Gastroesophageal sphincter (tissue), 3 donors: ENCODE data around the gene MYO18A.
A peak's percentile ranks its signal among the peaks of the same experiment; 100 is the strongest.

Experiments used
- EP300 ChIP-seq: sonication (generic); formaldehyde crosslinking; IDR thresholded peaks from one replicate; pipeline ENCODE4 v1.6.1; 2017; ENCODE audit warnings: antibody characterized with exemption, mild to moderate bottlenecking
- POLR2A ChIP-seq, 2 donors: fragments of 450-650 bp; IDR thresholded peaks; one replicate each; pipeline ENCODE4 v1.6.1; 2017; ENCODE audit warnings: antibody characterized with exemption in 2 of 2, mild to moderate bottlenecking in 2 of 2, moderate library complexity in 1 of 2
- POLR2AphosphoS5 ChIP-seq: sonication (generic); formaldehyde crosslinking; IDR thresholded peaks from one replicate; pipeline ENCODE4 v1.6.1; 2017; ENCODE audit warnings: antibody characterized with exemption
- TF ChIP-seq, protein P1 (sequence below), 4 experiments: fragments of 200-600 bp in 2 of 4; fragments of 450-650 bp in 2 of 4; sonication (generic) in 1 of 4; IDR thresholded peaks; one replicate each; pipeline ENCODE4 v1.5.1; 2017 to 2019; ENCODE audit warnings: antibody characterized with exemption in 4 of 4, mild to moderate bottlenecking in 2 of 4, moderate library complexity in 2 of 4

DNA sequence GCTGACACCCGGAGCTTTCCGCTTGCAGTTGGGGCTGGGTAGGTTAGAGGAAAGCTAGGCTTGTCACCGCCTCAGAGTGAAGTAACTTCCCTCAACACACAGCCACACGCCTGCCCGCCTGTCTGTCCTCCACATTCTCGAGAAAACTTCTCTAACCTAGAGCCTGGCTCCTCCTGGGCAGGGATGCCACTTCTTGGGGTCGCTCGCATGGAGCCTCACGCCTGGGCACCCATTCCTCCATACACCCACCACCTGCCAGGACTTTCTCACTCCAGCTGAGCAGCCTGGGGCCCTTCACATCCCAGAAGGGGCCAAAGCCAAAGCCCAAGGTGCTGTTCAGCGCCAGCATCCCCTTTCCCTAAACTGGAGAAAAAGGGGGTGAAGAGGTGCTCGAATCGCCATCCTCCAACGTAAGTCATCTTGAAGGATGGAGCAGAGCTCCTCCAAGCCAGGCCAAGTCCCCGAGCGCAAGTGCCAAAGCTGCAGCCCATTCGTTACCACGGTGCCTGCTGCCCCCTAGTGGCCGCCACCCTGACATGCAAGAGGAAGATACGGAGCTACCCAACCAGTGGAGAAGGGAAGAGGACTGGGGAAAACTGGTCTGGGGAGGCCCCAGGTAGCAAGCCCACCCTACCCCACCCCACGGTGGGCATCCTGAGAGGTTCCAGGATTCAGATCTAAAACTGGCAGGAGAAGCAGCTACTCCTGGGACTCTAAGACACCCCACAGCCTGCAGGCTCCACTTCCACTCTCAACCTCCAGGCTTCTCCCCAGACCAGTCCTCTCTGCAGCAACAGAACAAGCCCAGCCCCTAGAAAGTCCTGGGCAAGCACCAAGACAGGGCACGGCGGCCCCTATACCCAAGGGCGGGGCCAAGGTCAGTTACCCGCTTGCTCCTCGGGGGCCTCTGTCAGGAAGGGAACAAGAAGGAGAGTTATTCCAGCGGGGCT is 63.1 kb downstream of the MYO18A start:
- no peak for TF ChIP-seq POLR2AphosphoS5
- TF ChIP-seq, protein P1, sequence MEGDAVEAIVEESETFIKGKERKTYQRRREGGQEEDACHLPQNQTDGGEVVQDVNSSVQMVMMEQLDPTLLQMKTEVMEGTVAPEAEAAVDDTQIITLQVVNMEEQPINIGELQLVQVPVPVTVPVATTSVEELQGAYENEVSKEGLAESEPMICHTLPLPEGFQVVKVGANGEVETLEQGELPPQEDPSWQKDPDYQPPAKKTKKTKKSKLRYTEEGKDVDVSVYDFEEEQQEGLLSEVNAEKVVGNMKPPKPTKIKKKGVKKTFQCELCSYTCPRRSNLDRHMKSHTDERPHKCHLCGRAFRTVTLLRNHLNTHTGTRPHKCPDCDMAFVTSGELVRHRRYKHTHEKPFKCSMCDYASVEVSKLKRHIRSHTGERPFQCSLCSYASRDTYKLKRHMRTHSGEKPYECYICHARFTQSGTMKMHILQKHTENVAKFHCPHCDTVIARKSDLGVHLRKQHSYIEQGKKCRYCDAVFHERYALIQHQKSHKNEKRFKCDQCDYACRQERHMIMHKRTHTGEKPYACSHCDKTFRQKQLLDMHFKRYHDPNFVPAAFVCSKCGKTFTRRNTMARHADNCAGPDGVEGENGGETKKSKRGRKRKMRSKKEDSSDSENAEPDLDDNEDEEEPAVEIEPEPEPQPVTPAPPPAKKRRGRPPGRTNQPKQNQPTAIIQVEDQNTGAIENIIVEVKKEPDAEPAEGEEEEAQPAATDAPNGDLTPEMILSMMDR (IDR thresholded peaks at IDR 0.05), result peak in 3 of 4 experiments; percentile 70 to 91 (median 82)
- no peak for TF ChIP-seq POLR2A (IDR thresholded peaks at IDR 0.05)
- no peak for TF ChIP-seq EP300
